Renal pelvis (tissue), 12 donors: ENCODE data around the gene WT1. TPM values are rescaled to one million over a fixed set of nuclear protein-coding genes. Genes with fewer than 3 reads are reported as not detected.
"Not testable (repeated sequence)": the region's sequence is repeated elsewhere in the genome, so short reads cannot be mapped to it uniquely, and the experiment has no call there.

Experiments
- DNase-seq: peaks from one replicate; pipeline ENCODE4 v3.0.0-alpha.2; 2013
- long read RNA-seq, 16 experiments: transcript quantifications; one replicate each; lab custom pipeline, GENCODE V29; 2026
- polyA plus RNA-seq, 3 donors: library from polyadenylated mRNA; unstranded; fragments of 120-200 nt; gene quantifications; one replicate each; pipeline ENCODE4 v1.2.1, GENCODE V29; 2013; ENCODE audit not compliant: insufficient read length in 3 of 3

Gene WT1
- polyA plus RNA-seq: 100 to 1,000 TPM; 205 to 231 (median 225) TPM
- long read RNA-seq, donor 1, transcript WT1-205 (9 exons, 2,768 nt): minor isoform, 8 of 120 reads
- long read RNA-seq, donor 1, transcript WT1-201 (10 exons, 3,122 nt): major isoform, 10 of 120 reads
- long read RNA-seq, donor 1, transcript WT1-204 (10 exons, 2,114 nt): major isoform, 10 of 120 reads
- long read RNA-seq, donor 1, partial matches to known transcripts: 77 of 120 reads
- long read RNA-seq, donor 1, other reads (novel, unspliced or antisense): 15 of 120 reads
- long read RNA-seq, donor 2, transcript WT1-204 (10 exons, 2,114 nt): major isoform, 17 of 86 reads
- long read RNA-seq, donor 2, transcript WT1-201 (10 exons, 3,122 nt): minor isoform, 16 of 86 reads
- long read RNA-seq, donor 2, transcript WT1-205 (9 exons, 2,768 nt): minor isoform, 14 of 86 reads
- long read RNA-seq, donor 2, partial matches to known transcripts: 19 of 86 reads
- long read RNA-seq, donor 2, other reads (novel, unspliced or antisense): 18 of 86 reads
- long read RNA-seq, donor 3, transcript WT1-205 (9 exons, 2,768 nt): minor isoform, 10 of 75 reads
- long read RNA-seq, donor 3, transcript WT1-204 (10 exons, 2,114 nt): minor isoform, 9 of 75 reads
- long read RNA-seq, donor 3, transcript WT1-201 (10 exons, 3,122 nt): major isoform, 19 of 75 reads
- long read RNA-seq, donor 3, partial matches to known transcripts: 37 of 75 reads
- long read RNA-seq, donor 3, other reads (novel, unspliced or antisense): 0 of 75 reads
- long read RNA-seq, donor 4, transcript WT1-204 (10 exons, 2,114 nt): minor isoform, 9 of 95 reads
- long read RNA-seq, donor 4, transcript WT1-201 (10 exons, 3,122 nt): major isoform, 14 of 95 reads
- long read RNA-seq, donor 4, partial matches to known transcripts: 35 of 95 reads
- long read RNA-seq, donor 4, other reads (novel, unspliced or antisense): 33 of 95 reads
- long read RNA-seq, donor 5, transcript WT1-204 (10 exons, 2,114 nt): major isoform, 7 of 31 reads
- long read RNA-seq, donor 5, transcript WT1-201 (10 exons, 3,122 nt): major isoform, 7 of 31 reads
- long read RNA-seq, donor 5, partial matches to known transcripts: 15 of 31 reads
- long read RNA-seq, donor 5, other reads (novel, unspliced or antisense): 0 of 31 reads
- long read RNA-seq, donor 6, transcript WT1-205 (9 exons, 2,768 nt): minor isoform, 7 of 109 reads
- long read RNA-seq, donor 6, transcript WT1-201 (10 exons, 3,122 nt): minor isoform, 15 of 109 reads
- long read RNA-seq, donor 6, transcript WT1-204 (10 exons, 2,114 nt): major isoform, 17 of 109 reads
- long read RNA-seq, donor 6, partial matches to known transcripts: 49 of 109 reads
- long read RNA-seq, donor 6, other reads (novel, unspliced or antisense): 21 of 109 reads
- long read RNA-seq, donor 7, transcript WT1-205 (9 exons, 2,768 nt): minor isoform, 9 of 127 reads
- long read RNA-seq, donor 7, transcript WT1-204 (10 exons, 2,114 nt): minor isoform, 9 of 127 reads
- long read RNA-seq, donor 7, transcript WT1-201 (10 exons, 3,122 nt): major isoform, 11 of 127 reads
- long read RNA-seq, donor 7, partial matches to known transcripts: 67 of 127 reads
- long read RNA-seq, donor 7, other reads (novel, unspliced or antisense): 31 of 127 reads
- long read RNA-seq, donor 8, transcript WT1-201 (10 exons, 3,122 nt): major isoform, 5 of 23 reads
- long read RNA-seq, donor 8, partial matches to known transcripts: 13 of 23 reads
- long read RNA-seq, donor 8, other reads (novel, unspliced or antisense): 0 of 23 reads
- long read RNA-seq, donor 9, transcript WT1-204 (10 exons, 2,114 nt): minor isoform, 11 of 66 reads
- long read RNA-seq, donor 9, transcript WT1-205 (9 exons, 2,768 nt): minor isoform, 8 of 66 reads
- long read RNA-seq, donor 9, transcript WT1-201 (10 exons, 3,122 nt): major isoform, 16 of 66 reads
- long read RNA-seq, donor 9, partial matches to known transcripts: 23 of 66 reads
- long read RNA-seq, donor 9, other reads (novel, unspliced or antisense): 8 of 66 reads
- long read RNA-seq, donor 10, transcript WT1-204 (10 exons, 2,114 nt): major isoform, 7 of 106 reads
- long read RNA-seq, donor 10, transcript WT1-201 (10 exons, 3,122 nt): minor isoform, 6 of 106 reads
- long read RNA-seq, donor 10, transcript WT1-205 (9 exons, 2,768 nt): minor isoform, 5 of 106 reads
- long read RNA-seq, donor 10, partial matches to known transcripts: 74 of 106 reads
- long read RNA-seq, donor 10, other reads (novel, unspliced or antisense): 13 of 106 reads
- long read RNA-seq, donor 11, transcript WT1-204 (10 exons, 2,114 nt): major isoform, 12 of 78 reads
- long read RNA-seq, donor 11, partial matches to known transcripts: 43 of 78 reads
- long read RNA-seq, donor 11, other reads (novel, unspliced or antisense): 17 of 78 reads
- long read RNA-seq, donor 12, transcript WT1-205 (9 exons, 2,768 nt): minor isoform, 8 of 89 reads
- long read RNA-seq, donor 12, transcript WT1-201 (10 exons, 3,122 nt): major isoform, 21 of 89 reads
- long read RNA-seq, donor 12, transcript WT1-204 (10 exons, 2,114 nt): minor isoform, 10 of 89 reads
- long read RNA-seq, donor 12, partial matches to known transcripts: 34 of 89 reads
- long read RNA-seq, donor 12, other reads (novel, unspliced or antisense): 16 of 89 reads
- long read RNA-seq, donor 13, transcript WT1-201 (10 exons, 3,122 nt): major isoform, 7 of 88 reads
- long read RNA-seq, donor 13, transcript WT1-205 (9 exons, 2,768 nt): minor isoform, 5 of 88 reads
- long read RNA-seq, donor 13, partial matches to known transcripts: 51 of 88 reads
- long read RNA-seq, donor 13, other reads (novel, unspliced or antisense): 21 of 88 reads
- long read RNA-seq, donor 14: 0 reads
- long read RNA-seq, donor 15, transcript WT1-205 (9 exons, 2,768 nt): minor isoform, 8 of 97 reads
- long read RNA-seq, donor 15, transcript WT1-201 (10 exons, 3,122 nt): major isoform, 16 of 97 reads
- long read RNA-seq, donor 15, transcript WT1-204 (10 exons, 2,114 nt): minor isoform, 8 of 97 reads
- long read RNA-seq, donor 15, partial matches to known transcripts: 32 of 97 reads
- long read RNA-seq, donor 15, other reads (novel, unspliced or antisense): 33 of 97 reads
- long read RNA-seq, donor 16, transcript WT1-201 (10 exons, 3,122 nt): minor isoform, 8 of 97 reads
- long read RNA-seq, donor 16, transcript WT1-205 (9 exons, 2,768 nt): major isoform, 9 of 97 reads
- long read RNA-seq, donor 16, transcript WT1-204 (10 exons, 2,114 nt): minor isoform, 8 of 97 reads
- long read RNA-seq, donor 16, partial matches to known transcripts: 45 of 97 reads
- long read RNA-seq, donor 16, other reads (novel, unspliced or antisense): 27 of 97 reads

DNA sequence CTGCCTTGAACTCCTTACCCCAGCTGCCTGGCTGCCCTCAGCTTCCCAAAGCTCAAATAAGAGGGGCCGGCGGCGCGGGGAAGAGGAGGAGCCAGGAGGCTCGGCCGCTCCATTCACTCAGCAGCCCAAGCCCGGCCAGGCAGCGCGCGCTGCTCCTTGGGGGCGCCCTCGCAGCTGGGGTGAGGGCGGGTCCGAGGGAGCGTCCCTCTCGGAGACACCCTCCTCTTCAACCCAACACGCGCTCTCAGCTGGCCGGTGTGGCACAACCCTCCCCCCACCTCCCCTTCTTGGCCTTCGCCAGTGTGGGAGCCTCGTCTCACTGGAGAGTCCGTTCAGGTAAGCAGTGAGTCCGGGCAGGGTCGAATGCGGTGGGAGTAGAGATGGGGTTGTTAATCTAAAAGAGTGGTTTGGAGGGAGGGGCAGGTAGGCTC, at the start of gene WT1:
WT1 (minus strand) TSS at position 29 of the 431 bp plus-strand sequence.
- DNase-seq: peak; percentile 92

GRCh38 chr11:32479291-32479690, 44.0 kb upstream of the WT1 start:
- DNase-seq: no peak

DNA sequence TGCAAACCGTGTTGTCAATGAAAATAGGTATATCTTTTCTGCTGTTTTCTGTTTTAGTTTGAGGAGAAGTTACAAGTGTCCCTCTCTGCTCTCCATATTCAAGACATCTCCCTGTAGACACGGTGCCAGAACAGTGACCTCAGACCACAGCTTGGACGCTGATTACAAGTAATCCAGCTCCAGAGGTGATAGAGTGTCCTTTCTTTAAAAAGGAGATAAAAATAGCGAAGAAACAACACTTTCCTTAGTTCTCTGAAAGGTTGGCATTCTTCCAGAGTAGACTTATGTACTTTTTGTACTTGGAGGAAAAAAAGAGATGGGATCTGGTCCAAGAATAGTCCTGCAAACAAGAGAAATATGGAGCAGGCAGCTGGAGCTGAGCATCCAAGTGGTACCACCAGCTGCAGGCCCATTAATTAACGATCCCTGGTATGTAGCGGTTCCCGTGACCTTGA, 43.0 kb upstream of the WT1 start:
- DNase-seq: peak; percentile 43

- DNase-seq: no peak
These were observed 38.1 kb upstream of the WT1 start for GRCh38 chr11:32473282-32473909.

DNA sequence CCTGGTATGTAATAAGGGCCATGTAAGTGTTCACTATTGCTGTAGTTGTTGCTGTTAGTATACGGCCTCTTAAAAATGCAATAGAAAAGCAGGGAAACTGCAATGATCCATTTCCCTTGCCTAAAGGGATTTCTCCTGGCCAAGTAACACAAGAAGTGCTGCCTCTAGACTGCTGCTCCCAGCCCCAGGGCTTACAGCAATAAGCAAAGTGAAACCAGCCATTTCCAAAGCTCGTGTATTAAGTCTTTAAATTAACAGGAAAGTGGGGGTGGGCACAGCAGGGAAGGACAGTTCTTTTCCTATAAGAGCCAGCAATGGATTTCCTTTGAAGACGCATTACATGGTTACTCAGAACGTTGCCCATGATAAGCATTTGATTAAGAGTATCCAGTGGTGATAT, 36.9 kb upstream of the WT1 start:
- DNase-seq: no peak

GRCh38 chr11:32471544-32471943, 36.2 kb upstream of the WT1 start:
- not testable (repeated sequence) for DNase-seq

GRCh38 chr11:32469791-32470190, 34.5 kb upstream of the WT1 start:
- no peak for DNase-seq

- DNase-seq: no peak
These were observed 31.1 kb upstream of the WT1 start for GRCh38 chr11:32466279-32466915.

GRCh38 chr11:32464078-32464477, 28.7 kb upstream of the WT1 start:
- DNase-seq: no peak

DNA sequence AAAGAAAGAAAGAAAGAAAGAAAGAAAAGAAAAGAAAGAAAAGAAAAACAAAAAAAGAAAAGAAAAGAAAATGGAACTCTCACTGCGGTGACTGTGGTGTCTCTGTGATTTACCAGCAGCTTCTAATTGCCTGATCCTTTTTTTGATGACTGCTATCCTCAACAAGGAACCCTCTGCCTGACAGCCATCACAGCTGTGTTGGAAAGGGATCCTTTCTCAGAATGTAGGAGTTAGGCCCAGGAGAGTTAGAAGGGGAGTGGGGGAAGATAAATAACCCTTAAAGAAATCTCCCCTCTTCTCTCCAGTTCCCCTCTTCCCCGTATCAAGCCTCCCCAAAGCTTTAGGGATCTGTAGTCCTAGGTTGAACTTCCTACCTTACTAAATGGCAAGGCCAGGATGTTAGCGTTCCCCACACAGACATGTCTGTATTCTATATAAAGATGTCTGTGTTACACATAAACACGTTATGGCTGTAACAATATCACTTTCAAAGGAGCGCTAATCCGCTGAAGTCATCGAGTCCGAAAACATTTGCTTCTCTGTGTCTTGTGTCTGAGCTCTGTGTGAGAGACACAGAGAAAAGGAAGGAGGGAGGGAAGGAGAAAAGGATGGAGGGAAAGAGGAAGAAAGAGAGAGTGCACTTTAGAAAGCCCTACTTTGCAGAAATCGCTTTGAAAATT, 26.8 kb upstream of the WT1 start:
- DNase-seq: no peak

GRCh38 chr11:32456864-32457263, 21.5 kb upstream of the WT1 start:
- no peak for DNase-seq

DNA sequence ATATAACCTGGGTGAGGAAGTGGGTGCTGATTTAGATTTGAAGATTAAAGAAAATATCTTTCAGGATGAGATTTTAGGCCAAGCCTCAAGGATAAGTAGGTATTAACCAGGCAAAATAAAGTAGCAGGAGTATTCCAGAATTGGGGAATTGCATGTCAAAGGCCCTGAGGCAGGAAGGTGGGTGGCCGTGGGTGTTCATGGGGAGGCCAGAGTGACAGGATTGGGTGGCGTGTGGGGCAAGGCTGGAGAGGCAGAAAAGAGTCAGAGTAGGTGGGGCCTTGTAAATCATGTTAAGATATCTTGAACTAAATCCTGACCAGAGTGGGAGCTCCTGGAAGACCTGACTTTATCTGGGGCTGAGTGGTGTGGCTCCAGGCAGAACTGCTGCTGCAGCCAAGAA, 19.7 kb upstream of the WT1 start:
- no peak for DNase-seq

GRCh38 chr11:32451808-32452207, 16.5 kb upstream of the WT1 start:
- no peak for DNase-seq

GRCh38 chr11:32450372-32450771, 15.0 kb upstream of the WT1 start:
- no peak for DNase-seq

DNA sequence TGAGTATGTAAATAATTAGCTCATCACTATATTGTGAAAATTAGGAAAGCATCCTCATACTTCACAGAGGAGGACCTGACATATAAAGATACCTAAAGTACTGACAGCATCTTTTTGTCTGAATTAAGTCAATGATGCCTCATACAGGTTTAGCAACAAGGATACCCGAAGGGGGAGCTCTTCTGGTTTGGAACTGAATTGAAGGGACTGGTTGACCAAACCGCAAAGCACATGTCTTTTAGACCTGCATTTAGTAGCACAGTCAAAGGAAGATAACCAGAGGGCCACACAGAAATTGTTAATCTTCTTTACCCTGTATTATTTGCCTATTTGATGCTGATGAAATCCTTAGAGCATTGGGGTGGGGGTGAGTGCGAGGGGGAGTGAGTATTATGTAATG, 12.9 kb upstream of the WT1 start:
- DNase-seq: no peak

DNA sequence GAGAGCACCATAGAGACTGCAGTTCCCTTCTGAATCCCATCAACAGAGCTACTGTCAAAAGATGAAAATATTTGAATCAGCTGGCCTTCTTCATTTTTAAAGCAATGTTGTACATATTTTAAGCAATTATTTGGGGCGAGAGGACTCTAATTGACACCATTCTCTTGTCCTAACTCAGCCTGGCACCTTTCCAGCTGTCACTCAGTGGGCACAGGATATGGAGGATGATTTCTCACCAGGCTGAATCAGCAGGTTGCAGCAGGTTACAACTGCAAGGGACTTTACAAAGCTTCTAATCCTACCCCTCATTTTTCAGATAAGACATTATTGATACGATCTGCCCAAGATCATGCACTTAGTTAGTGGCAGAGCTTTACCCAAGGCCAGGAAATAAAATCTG, 11.9 kb upstream of the WT1 start:
- DNase-seq: no peak
